DMS153 treated with DMSO at 0.1 percent for 48 hours (cell line): ENCODE data around the gene ANAPC2.

ENCODE experiments used
- DNase-seq: peaks from one replicate; lab custom pipeline; 2025; ENCODE audit not compliant: unreplicated experiment; lab: John Stamatoyannopoulos, UW

Gene ANAPC2

DNA sequence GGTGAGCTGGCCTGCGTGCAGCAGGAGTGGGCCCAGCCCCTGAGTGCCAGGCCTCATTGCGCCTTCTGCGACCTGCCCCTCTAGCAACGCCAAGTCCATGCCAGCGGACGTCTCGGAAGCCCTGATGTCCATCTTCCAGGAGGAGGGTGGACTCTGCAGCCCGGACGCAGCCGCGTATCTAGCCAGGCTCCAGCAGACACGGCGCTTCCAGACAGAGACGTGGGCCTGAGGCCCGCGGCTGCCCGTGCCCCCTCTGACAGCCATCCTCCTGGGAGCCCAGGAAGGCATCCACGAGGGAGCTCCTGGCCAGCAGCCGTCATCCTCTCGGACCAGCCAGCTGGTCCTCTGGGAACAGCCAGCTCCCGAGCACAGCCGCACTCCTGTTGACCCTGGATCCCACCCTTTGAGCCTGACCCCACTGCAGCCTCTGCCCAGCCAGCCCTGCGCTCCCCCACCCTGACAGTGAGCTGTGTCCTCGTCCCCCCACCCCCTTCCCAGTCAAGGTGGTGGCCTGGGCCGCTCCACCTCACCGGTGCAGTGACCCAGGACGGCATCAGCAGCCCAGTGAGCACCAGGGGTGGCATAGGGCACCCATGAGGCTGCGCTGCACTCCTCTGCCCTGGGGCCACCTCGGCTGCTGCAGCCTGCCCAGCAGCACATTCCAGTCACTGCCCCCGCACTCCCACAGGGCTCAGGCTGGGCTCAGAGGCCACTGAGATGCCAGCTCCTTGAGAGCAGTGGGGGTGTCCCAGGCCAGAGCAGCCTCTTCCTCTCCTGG is 28.0 kb upstream of the ANAPC2 start:
- DNase-seq = no peak

GRCh38 chr9:137215196-137215986 is 27.0 kb upstream of the ANAPC2 start:
- DNase-seq = no peak

GRCh38 chr9:137214620-137215019 is 26.3 kb upstream of the ANAPC2 start:
- DNase-seq = no peak

GRCh38 chr9:137213160-137214060 is 25.1 kb upstream of the ANAPC2 start:
- DNase-seq = no peak

DNA sequence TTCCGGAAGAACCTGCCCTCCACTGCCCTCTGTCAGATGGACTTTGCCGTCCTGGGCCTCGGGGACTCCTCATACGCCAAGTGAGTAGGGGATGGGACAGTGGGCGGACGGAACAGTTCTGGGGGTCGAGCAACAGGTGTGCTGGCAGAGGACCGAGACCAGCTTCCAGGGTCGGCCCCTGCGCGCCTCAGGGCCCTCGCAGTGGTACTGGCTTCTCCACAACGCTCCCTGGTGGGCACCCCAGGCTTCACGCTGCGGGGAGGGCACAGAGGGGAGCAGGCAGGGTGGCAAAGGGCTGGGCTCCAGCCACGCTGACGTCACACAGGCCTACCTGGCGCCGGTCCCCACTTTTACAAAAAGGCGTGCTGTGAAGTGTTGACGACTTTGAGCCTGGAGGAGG is 24.2 kb upstream of the ANAPC2 start:
- DNase-seq = no peak

DNA sequence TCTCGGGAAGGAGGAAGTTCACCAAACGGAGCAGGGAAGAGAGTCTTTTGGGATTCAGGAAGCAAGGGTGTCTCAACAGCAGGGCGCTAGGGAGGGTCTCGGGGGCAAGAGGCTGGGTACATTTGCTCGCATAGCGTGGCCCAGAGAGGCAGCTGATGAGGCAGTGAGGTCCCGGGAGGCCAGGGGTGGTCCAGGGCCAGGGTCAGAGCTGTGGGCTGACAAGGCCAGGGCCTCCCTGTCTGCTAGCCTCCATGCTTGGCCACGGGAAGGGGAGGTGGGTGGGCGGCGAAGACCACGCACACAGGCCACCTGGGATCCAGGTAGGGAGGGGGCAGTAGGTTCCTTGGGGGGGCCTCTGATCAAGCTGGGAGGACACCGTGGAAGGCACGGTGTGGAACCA is 23.2 kb upstream of the ANAPC2 start:
- DNase-seq = no peak

- no peak for DNase-seq
Observed at GRCh38 chr9:137206602-137207001, 18.2 kb upstream of the ANAPC2 start.

DNA sequence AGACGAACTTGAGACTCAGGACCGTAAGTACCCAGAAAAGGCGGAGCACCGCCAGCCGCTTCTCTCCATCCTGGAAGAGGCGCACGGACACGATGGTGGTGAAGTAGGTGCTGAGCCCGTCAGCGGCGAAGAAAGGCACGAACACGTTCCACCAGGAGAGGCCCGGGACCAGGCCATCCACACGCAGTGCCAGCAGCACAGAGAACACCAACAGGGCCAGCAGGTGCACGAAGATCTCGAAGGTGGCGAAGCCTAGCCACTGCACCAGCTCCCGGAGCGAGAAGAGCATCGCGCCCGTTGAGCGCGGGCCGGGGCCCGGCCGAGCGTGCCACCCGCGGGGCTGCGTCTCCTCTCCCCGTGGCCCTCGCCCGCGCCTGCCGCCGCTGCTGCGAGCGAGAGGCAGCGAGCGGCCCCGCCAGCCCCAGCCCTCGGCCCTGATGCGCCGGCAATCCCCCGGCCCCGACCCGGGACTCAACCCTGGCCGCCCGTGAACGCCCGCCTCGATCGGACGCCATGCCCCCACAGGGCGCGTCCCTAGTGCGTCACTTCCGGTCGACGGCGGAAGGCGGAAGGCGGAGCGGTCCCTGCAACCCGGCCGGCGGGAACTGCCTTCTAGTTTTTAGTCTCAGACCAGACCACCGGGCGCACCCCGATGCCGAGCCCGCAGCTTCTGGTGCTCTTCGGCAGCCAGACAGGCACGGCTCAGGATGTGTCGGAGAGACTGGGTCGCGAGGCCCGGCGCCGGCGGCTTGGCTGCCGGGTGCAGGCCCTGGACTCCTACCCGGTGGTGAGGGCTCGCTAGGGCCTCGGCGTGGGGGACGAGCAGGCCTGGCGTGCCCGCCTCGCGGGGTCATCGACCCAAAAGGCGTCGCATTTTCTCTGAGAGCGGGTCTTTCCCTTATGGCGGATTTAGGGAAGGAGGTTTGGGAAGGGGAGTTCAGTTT is 17.0 kb upstream of the ANAPC2 start, which contains the start of the genes NDOR1 and TMEM203:
Gene NDOR1 (plus strand): TSS at position 575 of the 944 bp plus-strand sequence. CDS start 78 bp downstream, at position 653.
Gene TMEM203 (minus strand): TSS at position 523 of the 944 bp plus-strand sequence. CDS start 234 bp downstream, at position 289.
- DNase-seq = peak; percentile 59

DNA sequence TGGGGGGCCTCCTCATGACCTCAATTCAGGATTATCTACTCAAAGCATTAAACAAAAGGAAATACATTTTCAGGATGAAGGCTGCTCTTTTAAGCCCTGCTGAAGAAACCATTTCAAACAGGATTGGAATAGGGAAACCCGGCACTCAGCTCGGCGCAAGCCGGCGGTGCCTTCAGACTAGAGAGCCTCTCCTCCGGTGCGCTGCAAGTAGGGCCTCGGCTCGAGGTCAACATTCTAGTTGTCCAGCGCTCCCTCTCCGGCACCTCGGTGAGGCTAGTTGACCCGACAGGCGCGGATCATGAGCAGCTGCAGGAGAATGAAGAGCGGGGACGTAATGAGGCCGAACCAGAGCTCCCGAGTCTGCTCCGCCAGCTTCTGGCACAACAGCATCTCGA is 16.4 kb upstream of the ANAPC2 start:
- DNase-seq = no peak

DNA sequence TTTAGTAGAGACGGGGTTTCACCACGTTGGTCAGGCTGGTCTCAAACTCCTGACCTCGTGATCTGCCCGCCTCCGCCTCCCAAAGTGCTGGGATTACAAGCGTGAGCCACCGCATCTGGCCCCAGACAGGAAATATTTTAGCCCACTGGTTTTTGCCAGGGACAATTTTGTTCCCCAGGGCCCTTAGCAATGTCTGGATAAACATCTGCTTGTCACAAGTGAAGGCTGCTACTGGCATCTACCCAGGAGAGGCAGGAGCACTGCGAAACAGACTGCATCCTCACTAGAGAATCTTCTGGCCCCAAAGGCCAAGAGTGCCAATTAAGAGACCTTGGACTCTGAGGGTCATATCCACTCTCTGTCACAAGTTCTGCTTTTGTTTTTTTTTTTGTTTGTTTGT is 14.6 kb upstream of the ANAPC2 start:
- DNase-seq = no peak

- no peak for DNase-seq
Observed at GRCh38 chr9:137201205-137201868, 13.0 kb upstream of the ANAPC2 start.

DNA sequence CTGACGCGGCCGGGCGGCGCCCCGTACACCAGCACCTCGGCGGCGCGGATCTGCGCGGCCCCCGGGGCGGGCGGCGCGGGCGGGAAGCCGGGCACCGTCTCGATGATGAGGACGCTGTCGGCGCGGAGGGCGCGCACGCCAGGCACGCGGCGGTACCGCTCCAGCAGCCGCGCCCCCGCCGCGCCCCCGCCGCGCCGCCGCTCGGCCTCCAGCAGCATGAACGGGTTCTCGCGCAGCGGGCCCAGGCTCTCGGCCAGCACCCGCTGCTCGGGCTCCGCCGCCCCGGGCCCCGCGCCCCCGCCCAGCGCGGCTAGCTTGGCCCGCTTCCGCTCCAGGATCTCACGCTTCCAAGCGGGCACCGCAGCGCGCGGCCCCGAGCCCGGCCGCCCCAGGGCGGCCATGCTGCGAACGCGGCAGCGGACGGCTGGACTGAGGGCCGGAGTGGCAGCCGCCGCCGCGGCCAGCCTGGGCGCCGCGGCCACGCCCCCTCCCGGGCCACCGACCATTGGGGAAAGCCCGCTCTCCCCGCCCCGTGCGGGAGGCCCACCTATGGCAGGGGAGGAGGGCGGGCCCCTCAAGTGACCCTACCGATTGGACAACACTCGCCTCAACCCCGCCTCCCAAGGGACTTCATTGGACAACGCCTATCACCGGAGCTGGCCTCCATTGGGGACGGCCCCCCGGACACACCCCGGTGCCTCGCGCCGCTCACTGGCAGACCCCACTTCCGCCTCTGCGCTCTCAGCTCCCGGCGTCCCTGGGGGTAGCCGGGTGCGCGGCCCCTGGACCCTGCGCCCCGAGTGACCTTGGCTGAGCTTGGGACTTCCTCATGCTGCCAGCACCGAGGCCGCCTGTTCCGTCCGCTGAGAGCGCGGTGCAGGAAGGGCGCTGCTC is 12.2 kb upstream of the ANAPC2 start, which contains the start of gene TPRN:
Gene TPRN (minus strand): TSS at position 431 of the 894 bp plus-strand sequence. CDS start 30 bp downstream, at position 401.
- DNase-seq = peak; percentile 96

- DNase-seq = no peak
Observed at GRCh38 chr9:137199411-137200121, 11.2 kb upstream of the ANAPC2 start.

DNA sequence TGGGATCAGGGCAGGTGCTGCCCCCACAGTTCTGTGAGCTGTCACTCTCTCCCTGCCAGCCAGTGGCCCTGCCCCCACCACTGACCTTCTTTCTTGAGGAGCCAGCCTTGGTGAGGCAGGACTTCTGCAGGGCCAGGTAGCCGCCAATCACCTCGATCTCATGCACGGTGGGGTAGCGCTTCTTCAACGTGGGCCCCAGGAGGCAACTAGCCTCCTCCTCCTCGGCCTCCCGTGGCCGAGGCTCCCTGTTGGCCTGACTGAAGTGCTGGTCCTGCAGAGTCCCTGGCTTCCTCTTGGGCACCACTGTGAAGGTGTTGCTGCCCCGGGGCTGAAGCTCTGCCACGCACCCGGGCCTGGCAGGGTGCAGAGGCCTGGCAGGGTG is 10.5 kb upstream of the ANAPC2 start:
- no peak for DNase-seq

- no peak for DNase-seq
Observed at GRCh38 chr9:137198051-137198901, 9.9 kb upstream of the ANAPC2 start.

DNA sequence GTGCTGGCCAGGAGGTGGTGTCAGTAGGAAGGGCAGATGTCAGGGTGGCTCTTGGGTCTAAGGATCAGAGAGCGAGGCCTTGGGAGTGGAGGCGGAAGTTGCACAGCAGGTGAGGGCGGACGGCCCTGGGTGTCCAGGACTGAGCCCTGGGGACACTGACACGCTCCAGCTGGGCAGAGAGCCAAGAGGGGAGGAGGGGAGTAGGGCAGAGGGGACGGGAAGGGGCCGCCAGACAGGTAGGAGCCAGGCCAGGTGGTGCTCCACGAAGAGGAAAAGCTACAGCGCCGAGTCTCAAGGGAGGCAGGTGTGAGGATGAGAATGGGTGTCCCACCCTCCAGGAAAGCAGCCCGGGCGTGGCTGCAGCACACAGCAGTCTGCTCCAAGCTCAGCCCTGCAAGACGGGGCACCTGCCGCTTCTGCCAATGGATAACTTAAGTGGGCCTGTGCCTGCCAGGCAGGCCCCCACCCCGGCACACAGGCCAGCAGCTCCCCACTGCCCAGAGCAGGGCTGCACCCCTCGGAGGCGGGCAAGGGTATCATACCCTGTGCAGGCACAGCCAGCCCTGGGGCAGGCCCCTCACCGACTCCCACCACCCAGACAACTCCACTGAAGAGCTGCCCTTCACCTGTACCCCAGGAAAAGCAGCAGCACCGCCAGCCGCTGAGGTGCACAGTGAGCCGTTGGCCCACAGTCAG is 7.3 kb upstream of the ANAPC2 start:
- peak; percentile 98 for DNase-seq
